Measurements from ENCODE around the gene MALL.
A peak's percentile ranks its signal among the peaks of the same experiment; 100 is the strongest.
"Not testable (repeated sequence)": the region's sequence is repeated elsewhere in the genome, so short reads cannot be mapped to it uniquely, and the experiment has no call there.

The MALL gene

DNA sequence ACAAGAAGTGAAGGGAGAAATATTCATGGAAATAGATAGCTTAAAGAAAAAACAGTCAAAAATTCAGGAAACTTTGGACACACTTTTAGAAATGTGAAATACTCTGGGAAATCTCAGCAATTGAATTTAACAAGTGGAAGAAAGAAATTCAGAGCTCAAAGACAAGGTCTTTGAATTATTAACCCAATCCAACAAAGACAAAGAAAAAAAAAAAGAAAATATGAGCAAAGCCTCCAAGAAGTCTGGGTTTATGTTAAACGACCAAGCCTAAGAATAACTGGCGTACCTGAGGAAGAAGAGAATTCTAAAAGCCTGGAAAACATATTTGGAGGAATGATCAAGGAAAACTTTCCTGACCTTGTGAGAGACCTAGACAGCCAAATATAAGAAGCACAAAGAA lies 7.3 kb downstream of the MALL start:
- H2AK5ac ChIP-seq (ENCODE audit: low read length, severe bottlenecking); H2BK15ac ChIP-seq (ENCODE audit: low read depth, poor library complexity, severe bottlenecking); H2BK5ac ChIP-seq (ENCODE audit: low read depth, low read length, poor library complexity, severe bottlenecking); H4K91ac ChIP-seq (ENCODE audit: low read length); H3K36me3 ChIP-seq (ENCODE audit: control insufficient read depth in 1 of 2, insufficient read depth in 2 of 2, low read depth in 1 of 2, low read length in 2 of 2); H2AFZ ChIP-seq (ENCODE audit: low read depth, low read length); DNase-seq; H3K9me3 ChIP-seq (ENCODE audit: control insufficient read depth, low read length); H3K4ac ChIP-seq (ENCODE audit: low read depth in 1 of 2, low read length in 2 of 2); H3K4me2 ChIP-seq (ENCODE audit: low read length, poor library complexity, severe bottlenecking); H2BK12ac ChIP-seq (ENCODE audit: low read length in 2 of 2); H3K79me1 ChIP-seq (replicated peaks; ENCODE audit: low read length, poor library complexity, severe bottlenecking); H3K9ac ChIP-seq (ENCODE audit: low read length); H3K18ac ChIP-seq (ENCODE audit: low read depth in 1 of 2, low read length in 2 of 2); H3K14ac ChIP-seq (ENCODE audit: low read length in 2 of 2); H3K4me3 ChIP-seq (ENCODE audit: insufficient read depth in 1 of 2, low read depth in 1 of 2, low read length in 2 of 2); H2BK120ac ChIP-seq (ENCODE audit: low read depth, low read length); H3K23ac ChIP-seq (ENCODE audit: low read length in 2 of 2); H3K27me3 ChIP-seq (ENCODE audit: control insufficient read depth in 1 of 2, insufficient read depth in 1 of 2, low read length in 2 of 2); H4K8ac ChIP-seq (ENCODE audit: low read length); H3K27ac ChIP-seq (ENCODE audit: low read length, poor library complexity, severe bottlenecking): not testable (repeated sequence)
- 97% methylated on average over 2 of the region's 2 CpGs for WGBS
- peaks cover 18% of the 10 kb centered on the region for H3K4me1 ChIP-seq (ENCODE audit: control insufficient read depth, insufficient read depth, low read depth, low read length)

- 88% methylated on average over 2 of the region's 3 CpGs for WGBS
- Histone ChIP-seq H2BK12ac (ENCODE audit: low read length in 2 of 2) (peak overlapping the region; percentile 52 to 57), H4K91ac (ENCODE audit: low read length) (peak overlapping the region; percentile 58), H3K79me1 (replicated peaks; ENCODE audit: low read length, poor library complexity, severe bottlenecking) (no peaks in the 10 kb centered on the region), H4K8ac (ENCODE audit: low read length) (peak overlapping the region; percentile 72), H3K9ac (ENCODE audit: low read length) (no peak overlapping the region), H3K23ac (ENCODE audit: low read length in 2 of 2) (no peak overlapping the region), H3K27me3 (ENCODE audit: control insufficient read depth in 1 of 2, insufficient read depth in 1 of 2, low read length in 2 of 2) (no peaks in the 10 kb centered on the region), H2BK15ac (ENCODE audit: low read depth, poor library complexity, severe bottlenecking) (no peak overlapping the region), H2AK5ac (ENCODE audit: low read length, severe bottlenecking) (peak overlapping the region; percentile 38), H3K27ac (ENCODE audit: low read length, poor library complexity, severe bottlenecking) (no peak overlapping the region), H3K14ac (ENCODE audit: low read length in 2 of 2) (peak overlapping the region in 1 of 2 experiments; percentile 14), H3K4ac (ENCODE audit: low read depth in 1 of 2, low read length in 2 of 2) (peak overlapping the region; percentile 48 to 57), H2BK120ac (ENCODE audit: low read depth, low read length) (peak overlapping the region; percentile 35), H3K18ac (ENCODE audit: low read depth in 1 of 2, low read length in 2 of 2) (peak overlapping the region; percentile 19 to 71), H3K4me1 (ENCODE audit: control insufficient read depth, insufficient read depth, low read depth, low read length) (peaks cover 23% of the 10 kb centered on the region), H3K4me2 (ENCODE audit: low read length, poor library complexity, severe bottlenecking) (no peak overlapping the region), H3K36me3 (ENCODE audit: control insufficient read depth in 1 of 2, insufficient read depth in 2 of 2, low read depth in 1 of 2, low read length in 2 of 2) (peaks cover 0 to 2% of the 10 kb centered on the region in 2 experiments), H2BK5ac (ENCODE audit: low read depth, low read length, poor library complexity, severe bottlenecking) (no peak overlapping the region), H3K4me3 (ENCODE audit: insufficient read depth in 1 of 2, low read depth in 1 of 2, low read length in 2 of 2) (no peak overlapping the region), H3K9me3 (ENCODE audit: control insufficient read depth, low read length) (no peaks in the 10 kb centered on the region), H2AFZ (ENCODE audit: low read depth, low read length) (no peak overlapping the region)
- DNase-seq, result no peak
Measured at GRCh38 chr2:110107092-110108079, 8.2 kb downstream of the MALL start.

- H3K4ac ChIP-seq (ENCODE audit: low read depth in 1 of 2, low read length in 2 of 2), result no peak overlapping the region
- H2AK5ac ChIP-seq (ENCODE audit: low read length, severe bottlenecking), result no peak overlapping the region
- no peaks in the 10 kb centered on the region for H3K9me3 ChIP-seq (ENCODE audit: control insufficient read depth, low read length)
- peak overlapping the region; percentile 62 for H2BK15ac ChIP-seq (ENCODE audit: low read depth, poor library complexity, severe bottlenecking)
- no peak overlapping the region for H2BK5ac ChIP-seq (ENCODE audit: low read depth, low read length, poor library complexity, severe bottlenecking)
- no peak overlapping the region for H3K4me3 ChIP-seq (ENCODE audit: insufficient read depth in 1 of 2, low read depth in 1 of 2, low read length in 2 of 2)
- no peak overlapping the region for H2BK120ac ChIP-seq (ENCODE audit: low read depth, low read length)
- peak overlapping the region; percentile 56 for H3K9ac ChIP-seq (ENCODE audit: low read length)
- peaks cover 0 to 2% of the 10 kb centered on the region in 2 experiments for H3K36me3 ChIP-seq (ENCODE audit: control insufficient read depth in 1 of 2, insufficient read depth in 2 of 2, low read depth in 1 of 2, low read length in 2 of 2)
- H4K91ac ChIP-seq (ENCODE audit: low read length), result no peak overlapping the region
- H3K4me2 ChIP-seq (ENCODE audit: low read length, poor library complexity, severe bottlenecking), result no peak overlapping the region
- H3K18ac ChIP-seq (ENCODE audit: low read depth in 1 of 2, low read length in 2 of 2), result no peak overlapping the region
- H3K4me1 ChIP-seq (ENCODE audit: control insufficient read depth, insufficient read depth, low read depth, low read length), result peaks cover 30% of the 10 kb centered on the region
- no peak overlapping the region for H3K14ac ChIP-seq (ENCODE audit: low read length in 2 of 2)
- H2AFZ ChIP-seq (ENCODE audit: low read depth, low read length), result no peak overlapping the region
- H2BK12ac ChIP-seq (ENCODE audit: low read length in 2 of 2), result no peak overlapping the region
- H3K79me1 ChIP-seq (replicated peaks; ENCODE audit: low read length, poor library complexity, severe bottlenecking), result no peaks in the 10 kb centered on the region
- whole genome bisulfite sequencing, result 52% methylated on average over 6 of the region's 6 CpGs
- peak; percentile 95 for DNase-seq
- no peak overlapping the region for H3K23ac ChIP-seq (ENCODE audit: low read length in 2 of 2)
- no peak overlapping the region for H4K8ac ChIP-seq (ENCODE audit: low read length)
- no peaks in the 10 kb centered on the region for H3K27me3 ChIP-seq (ENCODE audit: control insufficient read depth in 1 of 2, insufficient read depth in 1 of 2, low read length in 2 of 2)
- peak overlapping the region; percentile 37 for H3K27ac ChIP-seq (ENCODE audit: low read length, poor library complexity, severe bottlenecking)
Measured at GRCh38 chr2:110106642-110107041, 9.0 kb downstream of the MALL start.
